Measurements from ENCODE around the gene EVI2B.

DNA sequence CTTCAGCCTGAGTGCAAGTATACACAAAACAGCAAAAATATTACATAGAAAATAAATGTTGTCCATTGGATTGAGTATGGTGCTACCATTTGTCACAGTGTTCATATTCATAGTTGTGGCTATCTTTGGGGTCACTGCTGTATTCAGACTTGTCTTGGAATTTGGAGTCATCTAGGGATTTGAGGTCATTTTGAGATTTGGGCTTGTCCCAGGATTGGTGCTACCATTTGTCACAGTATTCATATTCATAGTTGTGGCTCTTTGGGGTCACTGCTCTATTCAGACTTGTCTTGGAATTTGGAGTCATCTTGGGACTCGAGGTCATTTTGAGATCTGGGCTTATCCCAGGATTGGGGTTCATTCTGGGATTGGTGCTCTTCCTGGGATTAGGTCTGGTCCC is 41.6 kb downstream of the EVI2B start:
- no peak for TF ChIP-seq EZH2 (IDR thresholded peaks at IDR 0.05; ENCODE audit: low read depth)
- TF ChIP-seq, protein P1, sequence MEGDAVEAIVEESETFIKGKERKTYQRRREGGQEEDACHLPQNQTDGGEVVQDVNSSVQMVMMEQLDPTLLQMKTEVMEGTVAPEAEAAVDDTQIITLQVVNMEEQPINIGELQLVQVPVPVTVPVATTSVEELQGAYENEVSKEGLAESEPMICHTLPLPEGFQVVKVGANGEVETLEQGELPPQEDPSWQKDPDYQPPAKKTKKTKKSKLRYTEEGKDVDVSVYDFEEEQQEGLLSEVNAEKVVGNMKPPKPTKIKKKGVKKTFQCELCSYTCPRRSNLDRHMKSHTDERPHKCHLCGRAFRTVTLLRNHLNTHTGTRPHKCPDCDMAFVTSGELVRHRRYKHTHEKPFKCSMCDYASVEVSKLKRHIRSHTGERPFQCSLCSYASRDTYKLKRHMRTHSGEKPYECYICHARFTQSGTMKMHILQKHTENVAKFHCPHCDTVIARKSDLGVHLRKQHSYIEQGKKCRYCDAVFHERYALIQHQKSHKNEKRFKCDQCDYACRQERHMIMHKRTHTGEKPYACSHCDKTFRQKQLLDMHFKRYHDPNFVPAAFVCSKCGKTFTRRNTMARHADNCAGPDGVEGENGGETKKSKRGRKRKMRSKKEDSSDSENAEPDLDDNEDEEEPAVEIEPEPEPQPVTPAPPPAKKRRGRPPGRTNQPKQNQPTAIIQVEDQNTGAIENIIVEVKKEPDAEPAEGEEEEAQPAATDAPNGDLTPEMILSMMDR (conservative IDR thresholded peaks at IDR 0.05), result no peak

Measured in PC-9 (cell line).